ENCODE results near the gene KRT2. TPM values are rescaled to one million over a fixed set of nuclear protein-coding genes. Genes with fewer than 3 reads are reported as not detected.

KRT2 gene
- total and polyA plus RNA-seq, 2 of the 8 experiments (the other 6 are each of a cell fraction or from before 2014, with no cell fraction given), result not detected

DNA sequence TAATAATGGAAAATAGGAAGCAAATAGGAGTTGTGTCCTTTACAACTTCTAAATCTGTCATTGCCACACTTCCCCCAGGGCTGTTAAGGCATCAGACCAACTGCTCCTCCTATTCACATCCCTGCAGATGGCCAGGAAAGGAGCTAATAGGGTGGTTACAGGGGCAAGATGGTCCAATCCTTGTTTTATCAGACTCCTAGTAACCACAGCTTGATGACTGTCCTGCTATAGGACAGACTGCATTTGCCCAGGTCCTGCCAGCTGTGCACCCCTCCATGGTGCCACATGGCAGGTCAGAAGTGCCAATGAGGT is 10.9 kb upstream of the KRT2 start:
- no peaks in the 10 kb centered on the region for H3K9me3 ChIP-seq (ENCODE audit: insufficient read depth in 2 of 2, low read depth in 1 of 2, low read length in 1 of 2)
- no peak overlapping the region for H2BK15ac ChIP-seq (ENCODE audit: low read length)
- no peak overlapping the region for H3K27ac ChIP-seq (ENCODE audit: low read depth, low read length)
- ChIA-PET CTCF (ENCODE audit: partially characterized antibody) (interaction anchor here (0.9 to 3.2 kb wide), 6 partner anchors 10 to 272 kb away, joined by 3 to 12 read pairs (median 4); no protein-coding TSS in a partner anchor), POLR2A (ENCODE audit: partially characterized antibody) (no interaction called here)
- no peak overlapping the region for H4K5ac ChIP-seq (ENCODE audit: insufficient read length, low read depth, low read length)
- no peak overlapping the region for H4K8ac ChIP-seq (ENCODE audit: extremely low read depth, insufficient read depth, low read length)
- H3K9ac ChIP-seq (replicated peaks in 1 of 4; ENCODE audit: extremely low read depth in 1 of 4, low read depth in 3 of 4, low read length in 3 of 4), result no peak overlapping the region
- no peak overlapping the region for H2BK20ac ChIP-seq (ENCODE audit: low read length)
- no peak overlapping the region for H2BK5ac ChIP-seq (ENCODE audit: low read depth, low read length)
- H2AK5ac ChIP-seq (ENCODE audit: low read depth, low read length), result no peak overlapping the region
- no peak for DNase-seq (ENCODE audit: low read depth in 1 of 2, low spot score in 2 of 2)
- no peaks in the 10 kb centered on the region for H3K36me3 ChIP-seq (ENCODE audit: control insufficient read depth in 2 of 4, insufficient read depth in 4 of 4, low read length in 3 of 4)
- no peak overlapping the region for H3K4me2 ChIP-seq (ENCODE audit: insufficient read depth in 1 of 2, low read depth in 2 of 2, low read length in 2 of 2)
- no peak for FAIRE-seq
- H3K4me3 ChIP-seq (ENCODE audit: extremely low read depth in 1 of 4, insufficient read depth in 2 of 4, low read depth in 3 of 4, low read length in 4 of 4), result no peak overlapping the region
- no peak overlapping the region for H4K91ac ChIP-seq (replicated peaks; ENCODE audit: insufficient read length, low read length)
- no peak overlapping the region for H2BK12ac ChIP-seq (ENCODE audit: low read depth, low read length)
- H3K79me2 ChIP-seq (ENCODE audit: control insufficient read depth in 1 of 2, insufficient read depth in 2 of 2, low read length in 2 of 2), result no peaks in the 10 kb centered on the region
- H3K79me1 ChIP-seq (ENCODE audit: low read depth, low read length), result no peaks in the 10 kb centered on the region
- no peak overlapping the region for H3K4ac ChIP-seq (replicated peaks; ENCODE audit: insufficient read length, low read depth, low read length)
- H3K23ac ChIP-seq (ENCODE audit: insufficient read length), result no peak overlapping the region
- H3K18ac ChIP-seq (ENCODE audit: extremely low read depth, low read length), result no peak overlapping the region
- no peak overlapping the region for H3K14ac ChIP-seq (ENCODE audit: insufficient read length)
- no peaks in the 10 kb centered on the region for H3K23me2 ChIP-seq (ENCODE audit: low read depth, low read length)
- no peaks in the 10 kb centered on the region for H3K4me1 ChIP-seq (replicated peaks in 1 of 4; ENCODE audit: control insufficient read depth in 3 of 4, insufficient read depth in 4 of 4, low read length in 3 of 4)
- no peaks in the 10 kb centered on the region for H3K27me3 ChIP-seq (replicated peaks in 1 of 4; ENCODE audit: control insufficient read depth in 3 of 4, extremely low read depth in 1 of 4, insufficient read depth in 3 of 4, low read length in 3 of 4)
- no peaks in the 10 kb centered on the region for H4K20me1 ChIP-seq (replicated peaks in 1 of 2; ENCODE audit: control insufficient read depth in 1 of 2, insufficient read depth in 2 of 2, low read length in 2 of 2)
- H3K56ac ChIP-seq (replicated peaks; ENCODE audit: insufficient read length, low read depth, low read length), result no peak overlapping the region
- no peak overlapping the region for H2BK120ac ChIP-seq (replicated peaks; ENCODE audit: low read depth, low read length)
- H2AFZ ChIP-seq (ENCODE audit: low read length), result no peak overlapping the region
- TF ChIP-seq BCL11A (IDR thresholded peaks at IDR 0.05; ENCODE audit: low read depth in 2 of 2, low read length in 2 of 2) (no peak), TEAD4 (IDR thresholded peaks at IDR 0.05; ENCODE audit: low read depth, low read length) (no peak), EP300 (IDR thresholded peaks at IDR 0.05; ENCODE audit: borderline replicate concordance in 1 of 2, low read depth in 2 of 2, low read length in 2 of 2) (no peak), CTBP2 (IDR thresholded peaks at IDR 0.05; ENCODE audit: borderline replicate concordance, insufficient read depth, insufficient read length, low read length) (no peak), PHF8 (conservative IDR thresholded peaks at IDR 0.05; ENCODE audit: low read depth, low read length) (no peak), CBX5 (IDR thresholded peaks at IDR 0.05; ENCODE audit: low read depth, low read length) (no peak)
